ENCODE measurements around the gene ZNF365.
"Not testable (repeated sequence)": the region's sequence is repeated elsewhere in the genome, so short reads cannot be mapped to it uniquely, and the experiment has no call there.

ZNF365 gene

GRCh38 chr10:62378877-62379276, 4.7 kb downstream of the ZNF365 start:
- DNase-seq, result not testable (repeated sequence)

DNA sequence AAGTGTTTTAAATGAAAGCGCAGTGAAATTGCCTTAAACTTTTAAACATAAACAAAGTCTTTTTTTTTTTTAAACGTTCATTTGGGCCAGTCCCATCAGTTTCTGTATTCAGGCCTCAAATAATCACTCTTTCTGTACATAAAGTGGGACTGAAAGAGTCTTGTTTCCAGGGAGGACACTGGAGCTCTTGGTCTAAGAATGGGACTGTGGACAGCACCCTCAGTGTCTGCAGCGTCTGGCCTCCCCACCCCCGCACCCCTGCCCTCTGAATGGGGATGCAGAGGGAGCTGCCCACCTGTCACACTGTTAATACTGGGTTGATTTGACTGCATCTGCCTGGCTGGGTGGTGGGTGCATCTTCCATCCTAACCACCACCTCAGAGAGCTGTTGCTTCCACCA, 5.2 kb downstream of the ZNF365 start:
- no peak for DNase-seq

DNA sequence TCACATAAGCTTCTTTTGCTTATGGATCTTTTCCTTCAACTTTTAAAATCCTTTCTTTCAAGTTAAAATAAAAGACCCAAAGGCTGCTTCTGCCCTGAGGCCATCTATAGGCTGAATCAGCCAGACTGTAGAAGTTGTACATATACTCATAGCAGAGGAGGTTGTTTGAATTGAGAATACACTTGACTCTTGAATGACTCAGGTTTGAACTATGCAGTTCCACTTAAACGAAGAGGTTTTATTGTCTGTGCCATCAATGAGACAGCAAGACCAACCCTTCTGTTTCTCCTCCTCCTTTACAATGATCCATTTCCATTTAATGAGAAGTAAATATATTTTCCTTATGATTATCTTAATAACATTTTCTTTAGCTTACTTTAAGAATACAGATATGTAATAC, 5.8 kb downstream of the ZNF365 start:
- DNase-seq, result no peak

- DNase-seq, result no peak
Observed at GRCh38 chr10:62381385-62382102, 7.4 kb downstream of the ZNF365 start.

DNA sequence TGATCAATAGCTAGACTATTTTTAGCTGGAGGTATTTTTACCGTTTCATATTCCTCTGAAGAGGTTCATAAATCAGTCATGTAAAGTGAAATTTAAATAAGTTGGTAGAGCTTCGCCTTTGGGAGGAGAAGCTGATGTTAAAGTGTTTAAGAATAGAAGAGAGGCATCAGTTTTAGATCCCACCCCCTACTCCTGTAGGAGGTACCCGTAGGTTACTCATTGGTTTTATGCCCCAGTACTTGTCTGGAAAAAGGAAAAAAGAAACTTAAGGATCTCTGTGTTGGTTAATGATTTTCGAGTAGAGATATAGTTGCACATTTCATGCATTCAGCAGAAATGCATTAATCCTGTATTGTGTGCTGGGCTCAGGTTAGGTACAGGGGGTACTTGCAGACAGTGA, 8.7 kb downstream of the ZNF365 start:
- no peak for DNase-seq

GRCh38 chr10:62384057-62384446, 9.9 kb downstream of the ZNF365 start:
- no peak for DNase-seq

- no peak for DNase-seq
Observed at GRCh38 chr10:62384447-62385081, 10.4 kb downstream of the ZNF365 start.

DNA sequence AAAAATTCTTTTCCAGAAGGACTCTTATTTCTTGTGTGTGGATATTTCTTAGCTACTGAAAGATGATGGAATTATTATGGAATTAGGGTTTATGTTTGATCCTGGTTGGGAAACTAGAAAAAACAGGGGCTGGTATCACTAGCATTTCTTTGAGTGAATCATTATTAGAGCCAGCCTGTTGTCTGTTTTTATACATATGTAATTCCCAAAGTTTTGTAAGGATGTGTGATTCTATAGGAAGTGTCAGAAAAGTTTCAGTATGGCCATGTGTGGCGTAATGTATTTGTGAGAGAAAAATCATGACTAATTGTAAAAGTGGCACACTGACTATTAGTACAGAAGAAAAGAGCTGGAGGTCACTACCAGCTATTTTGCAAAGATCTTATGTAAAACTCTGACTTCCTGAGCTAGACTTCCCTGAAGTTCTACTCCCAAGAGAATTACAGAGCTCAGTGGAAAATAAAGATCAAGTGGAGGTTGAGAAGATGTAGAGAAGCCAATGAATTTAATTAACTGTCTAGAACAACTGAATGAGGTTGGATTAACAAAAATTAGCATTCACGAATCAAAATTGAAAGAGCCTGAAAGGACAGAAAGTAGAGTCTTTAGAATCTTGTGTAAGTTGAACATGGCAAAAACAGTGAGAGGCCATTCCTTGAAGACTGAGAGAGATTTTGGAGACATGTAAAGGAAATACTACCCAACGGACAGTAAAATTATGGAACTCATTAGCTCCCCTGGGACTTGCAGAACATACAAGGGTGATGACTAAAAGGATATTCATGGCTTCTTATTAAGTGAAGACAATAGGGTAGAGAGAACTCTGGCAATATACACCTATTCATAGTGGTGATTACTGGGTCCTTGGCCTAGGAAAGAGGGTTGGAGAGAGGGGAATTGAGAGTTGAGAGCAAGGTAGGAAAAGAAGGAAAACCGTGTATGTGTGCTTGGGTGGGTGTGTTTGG, 12.5 kb downstream of the ZNF365 start:
- no peak for DNase-seq

- no peak for DNase-seq
Observed at GRCh38 chr10:62388328-62388727, 14.2 kb downstream of the ZNF365 start.

- no peak for DNase-seq
Observed at GRCh38 chr10:62390497-62391176, 16.5 kb downstream of the ZNF365 start.

GRCh38 chr10:62393237-62393636, 19.1 kb downstream of the ZNF365 start:
- DNase-seq, result no peak

- no peak for DNase-seq
Observed at GRCh38 chr10:62394556-62395018, 20.4 kb downstream of the ZNF365 start.

- no peak for DNase-seq
Observed at GRCh38 chr10:62395892-62396291, 21.7 kb downstream of the ZNF365 start.

DNA sequence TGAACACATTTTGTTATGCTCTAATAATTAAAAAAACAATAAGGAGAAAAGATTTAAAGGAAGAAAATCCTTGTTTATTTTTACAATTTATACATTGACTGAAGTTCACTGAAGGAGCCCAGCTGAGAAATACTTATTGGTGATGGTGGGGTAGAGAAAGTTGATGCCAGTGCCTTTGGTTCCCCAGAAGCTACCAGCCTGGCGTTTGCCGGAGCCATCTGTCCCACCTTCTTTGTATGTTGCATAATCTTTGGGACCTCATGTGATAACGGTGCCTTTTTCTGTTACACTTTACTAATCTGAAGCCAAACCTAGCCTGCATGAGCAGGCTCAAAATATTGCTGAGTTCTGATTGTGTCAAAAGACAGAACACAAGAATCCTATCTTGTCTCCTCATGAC, 22.7 kb downstream of the ZNF365 start:
- no peak for DNase-seq

DNA sequence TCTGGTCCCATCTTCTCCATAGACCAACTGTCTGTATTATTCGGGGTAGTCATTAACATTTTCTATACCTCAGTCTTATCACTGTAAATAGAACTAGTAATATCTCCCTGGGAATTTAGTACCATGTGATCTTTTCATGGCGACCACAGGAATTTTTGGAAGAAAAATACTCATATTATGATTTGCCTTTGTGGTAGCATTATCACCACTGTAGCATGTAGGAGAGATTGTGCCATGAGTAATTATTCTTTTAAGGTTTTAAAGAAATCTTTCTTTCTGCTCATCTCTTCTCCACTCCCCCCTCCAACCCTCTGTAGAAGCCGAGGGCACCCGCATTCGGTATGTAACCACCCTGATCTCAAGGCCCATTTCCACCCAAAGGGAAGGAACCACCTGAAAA, 25.0 kb downstream of the ZNF365 start:
- no peak for DNase-seq

DNA sequence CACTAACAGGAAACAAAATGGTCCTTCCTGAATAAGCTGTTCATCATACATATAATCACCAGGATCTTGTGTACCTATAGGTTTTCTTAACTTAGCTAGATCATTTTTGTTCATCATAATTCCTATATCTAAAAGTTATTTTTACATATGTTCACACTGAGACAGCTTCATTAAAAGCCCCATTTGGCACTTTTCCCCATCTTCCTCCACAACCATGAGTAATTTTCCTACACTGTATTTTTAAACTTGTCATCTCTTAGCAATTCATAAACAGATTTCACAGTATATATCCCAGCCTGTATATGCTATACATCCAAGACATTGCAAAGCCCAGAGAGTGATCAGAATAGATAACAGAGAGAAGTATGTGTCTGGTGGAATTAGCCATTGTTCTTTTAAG, 28.3 kb downstream of the ZNF365 start:
- no peak for DNase-seq

DNA sequence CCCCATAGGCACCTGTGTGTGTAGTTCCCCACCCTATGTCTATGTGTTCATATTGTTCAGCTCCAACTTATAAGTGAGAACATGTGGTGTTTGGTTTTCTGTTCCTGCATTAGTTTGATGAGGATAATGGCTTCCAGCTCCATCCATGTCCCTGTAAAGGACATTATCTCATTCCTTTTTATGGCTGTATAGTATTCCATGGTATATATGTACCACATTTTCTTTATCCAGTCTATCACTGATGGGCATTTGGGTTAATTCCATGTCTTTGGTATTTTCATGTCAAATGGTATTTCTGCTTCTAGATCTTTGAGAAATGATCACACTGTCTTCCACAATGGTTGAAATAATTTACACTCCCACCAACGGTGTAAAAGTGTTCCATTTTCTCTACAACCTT, 36.4 kb downstream of the ZNF365 start:
- DNase-seq, result not testable (repeated sequence)

GRCh38 chr10:62410934-62411333, 36.8 kb downstream of the ZNF365 start:
- DNase-seq, result not testable (repeated sequence)

GRCh38 chr10:62413048-62413447, 38.9 kb downstream of the ZNF365 start:
- DNase-seq, result no peak

DNA sequence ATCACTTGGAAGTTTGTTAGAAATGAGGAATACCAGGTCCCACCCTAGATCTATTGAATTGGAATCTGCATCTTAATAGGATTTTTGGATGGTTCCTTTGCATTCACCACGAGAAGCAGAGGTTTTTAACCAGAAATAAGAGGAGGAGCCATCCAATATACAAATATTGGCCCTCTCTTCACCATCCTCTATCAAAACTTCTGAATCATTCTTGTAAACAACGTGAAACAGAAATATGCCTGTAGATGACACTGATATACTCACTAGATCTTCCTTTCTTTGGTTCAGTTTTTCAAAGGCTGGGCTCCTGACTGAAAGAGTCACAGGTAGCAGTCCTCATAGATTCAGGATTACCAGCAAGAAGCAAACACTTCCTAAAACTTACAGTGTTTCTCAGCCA, 39.5 kb downstream of the ZNF365 start:
- DNase-seq, result no peak

GRCh38 chr10:62414359-62414758, 40.2 kb downstream of the ZNF365 start:
- no peak for DNase-seq

- no peak for DNase-seq
Observed at GRCh38 chr10:62422068-62422590, 48.0 kb downstream of the ZNF365 start.

DNA sequence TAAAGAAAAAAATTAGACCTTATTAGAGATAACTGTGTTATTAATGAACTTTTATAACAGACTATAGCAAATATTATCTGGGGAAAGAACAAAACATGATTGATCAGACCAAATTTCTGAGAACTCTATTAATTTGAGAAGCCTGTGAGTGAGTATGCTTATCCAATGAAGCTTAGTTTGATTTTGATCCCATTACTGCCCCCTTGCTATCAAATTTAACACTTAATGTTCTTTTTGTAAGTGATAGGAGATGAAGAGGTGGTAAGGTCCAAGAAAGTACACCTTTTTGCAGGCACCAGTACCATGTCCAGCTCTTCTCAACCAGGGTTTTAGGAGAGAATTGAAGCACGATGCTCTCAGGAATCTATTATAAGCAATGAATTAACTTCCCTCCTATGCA, 49.9 kb downstream of the ZNF365 start:
- no peak for DNase-seq

Data from cortex of kidney (tissue), 1 donor.